ENCODE measurements around the gene POLR2C. TPM values are rescaled to one million over a fixed set of nuclear protein-coding genes. Genes with fewer than 3 reads are reported as not detected.
A peak's percentile ranks its signal among the peaks of the same experiment; 100 is the strongest.

The POLR2C gene
- polyA plus RNA-seq, 4 donors = 69.6 to 89.1 (median 82.8) TPM

- DNase-seq (ENCODE audit: low read depth in 4 of 4, low spot score in 3 of 4) = peak; percentile 85 to 91 (median 87)
Observed at GRCh38 chr16:57447186-57447962, 15.1 kb upstream of the POLR2C start, which contains the start of the genes CIAPIN1 and COQ9. CIAPIN1 (minus strand) TSS chr16:57447385; CDS start chr16:57440928, 6,457 bp downstream. COQ9 (plus strand) TSS chr16:57447479; CDS start chr16:57447506, 27 bp downstream.

GRCh38 chr16:57452021-57452420, 10.5 kb upstream of the POLR2C start:
- no peak for DNase-seq (ENCODE audit: low read depth in 4 of 4, low spot score in 3 of 4)

- DNase-seq (ENCODE audit: low read depth in 4 of 4, low spot score in 3 of 4) = no peak
Observed at GRCh38 chr16:57462978-57463362, 491 bp downstream of the POLR2C start.

GRCh38 chr16:57464523-57464922, 2.0 kb downstream of the POLR2C start:
- DNase-seq (ENCODE audit: low read depth in 4 of 4, low spot score in 3 of 4) = no peak

- no peak for DNase-seq (ENCODE audit: low read depth in 4 of 4, low spot score in 3 of 4)
Observed at GRCh38 chr16:57468346-57468745, 5.9 kb downstream of the POLR2C start.

- no peak for DNase-seq (ENCODE audit: low read depth in 4 of 4, low spot score in 3 of 4)
Observed at GRCh38 chr16:57469046-57469445, 6.6 kb downstream of the POLR2C start.

- DNase-seq (ENCODE audit: low read depth in 4 of 4, low spot score in 3 of 4) = no peak
Observed at GRCh38 chr16:57469917-57470470, 7.5 kb downstream of the POLR2C start.

GRCh38 chr16:57470711-57471110, 8.2 kb downstream of the POLR2C start:
- no peak for DNase-seq (ENCODE audit: low read depth in 4 of 4, low spot score in 3 of 4)

- no peak for DNase-seq (ENCODE audit: low read depth in 4 of 4, low spot score in 3 of 4)
Observed at GRCh38 chr16:57471209-57471608, 8.7 kb downstream of the POLR2C start.

GRCh38 chr16:57471852-57472664, 9.6 kb downstream of the POLR2C start:
- no peak for DNase-seq (ENCODE audit: low read depth in 4 of 4, low spot score in 3 of 4)

- no peak for DNase-seq (ENCODE audit: low read depth in 4 of 4, low spot score in 3 of 4)
Observed at GRCh38 chr16:57472665-57473060, 10.2 kb downstream of the POLR2C start.

GRCh38 chr16:57473176-57473840, 10.8 kb downstream of the POLR2C start:
- DNase-seq (ENCODE audit: low read depth in 4 of 4, low spot score in 3 of 4) = no peak

- DNase-seq (ENCODE audit: low read depth in 4 of 4, low spot score in 3 of 4) = no peak
Observed at GRCh38 chr16:57473906-57474305, 11.4 kb downstream of the POLR2C start.

- no peak for DNase-seq (ENCODE audit: low read depth in 4 of 4, low spot score in 3 of 4)
Observed at GRCh38 chr16:57474671-57475661, 12.5 kb downstream of the POLR2C start.

- peak in 1 of 4 donors; percentile 44 for DNase-seq (ENCODE audit: low read depth in 4 of 4, low spot score in 3 of 4)
Observed at GRCh38 chr16:57475711-57476339, 13.3 kb downstream of the POLR2C start.

GRCh38 chr16:57476546-57477410, 14.3 kb downstream of the POLR2C start:
- DNase-seq (ENCODE audit: low read depth in 4 of 4, low spot score in 3 of 4) = no peak

GRCh38 chr16:57477531-57478202, 15.2 kb downstream of the POLR2C start:
- DNase-seq (ENCODE audit: low read depth in 4 of 4, low spot score in 3 of 4) = no peak

All from left renal pelvis (tissue), 4 donors.